CD4-positive, alpha-beta T cell treated with Interleukin-21 for 1 hour (primary cell): Measurements from ENCODE around the gene NUP85.
"Not testable (repeated sequence)": the region's sequence is repeated elsewhere in the genome, so short reads cannot be mapped to it uniquely, and the experiment has no call there.

Source experiments
- DNase-seq: peaks from one replicate; pipeline ENCODE4 v3.0.0-alpha.2; 2020

NUP85 gene

DNA sequence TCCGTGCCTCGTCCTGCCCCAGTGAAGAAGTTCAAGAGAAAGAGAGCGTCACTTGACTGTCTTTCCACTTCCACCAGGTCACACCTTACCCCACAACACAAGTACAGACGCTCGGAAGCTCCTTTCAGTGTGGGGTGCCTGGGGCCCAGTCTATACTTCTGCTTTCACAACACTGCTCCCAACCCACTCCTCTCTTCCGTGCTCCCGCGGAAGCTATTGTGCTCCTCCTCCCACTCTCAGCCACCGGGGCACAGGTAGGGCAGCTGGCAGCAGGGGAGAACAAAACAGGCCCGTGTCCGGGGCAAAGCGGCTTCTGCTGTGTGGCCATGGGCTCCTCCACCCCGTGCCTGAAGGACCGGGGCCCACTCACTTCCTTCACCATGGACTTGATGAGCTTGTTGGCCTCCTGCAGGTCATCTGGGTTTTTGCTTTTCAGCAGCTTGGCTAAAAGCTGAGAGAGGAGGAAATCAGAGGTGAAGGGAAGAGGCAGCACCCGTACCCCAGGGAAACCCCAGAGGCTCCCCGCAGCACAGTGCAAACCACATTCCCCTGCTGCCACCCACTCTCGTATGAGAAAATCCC, 37.1 kb downstream of the NUP85 start:
- DNase-seq, result peak; percentile 65

DNA sequence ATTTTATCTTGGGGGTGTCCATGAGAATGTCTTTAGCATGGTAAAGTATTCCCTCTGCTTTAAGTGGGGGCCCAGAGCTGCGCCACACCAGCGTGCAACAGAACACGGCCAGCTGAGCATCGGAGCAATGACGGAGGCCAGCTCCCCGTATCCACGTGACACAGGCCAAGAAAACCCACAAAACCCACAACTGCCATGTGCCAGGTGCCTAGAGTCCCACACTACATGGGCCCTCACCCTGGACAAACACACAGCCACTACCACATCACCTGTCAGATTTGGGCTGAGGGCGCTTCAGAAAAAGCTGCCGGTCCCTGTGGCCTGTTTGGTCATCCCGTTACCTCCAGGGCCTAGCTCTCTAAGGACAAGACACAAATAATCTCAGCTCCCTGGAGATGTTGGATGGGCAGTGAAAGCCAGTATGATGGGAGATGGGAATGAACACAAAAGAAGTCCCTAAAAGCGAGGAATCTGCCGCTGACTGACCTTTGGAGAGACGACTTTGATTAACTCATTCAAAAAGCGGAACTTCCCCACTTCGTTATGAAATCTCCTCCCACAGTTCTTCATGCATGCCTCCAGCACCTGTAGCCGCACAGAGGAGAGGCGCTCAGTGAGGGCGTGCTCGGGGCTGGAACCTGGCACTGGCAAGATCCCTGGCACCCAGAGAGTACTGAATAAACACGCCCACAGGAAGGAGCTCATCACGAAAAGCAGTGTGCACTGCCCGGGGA, 38.8 kb downstream of the NUP85 start:
- DNase-seq, result no peak

DNA sequence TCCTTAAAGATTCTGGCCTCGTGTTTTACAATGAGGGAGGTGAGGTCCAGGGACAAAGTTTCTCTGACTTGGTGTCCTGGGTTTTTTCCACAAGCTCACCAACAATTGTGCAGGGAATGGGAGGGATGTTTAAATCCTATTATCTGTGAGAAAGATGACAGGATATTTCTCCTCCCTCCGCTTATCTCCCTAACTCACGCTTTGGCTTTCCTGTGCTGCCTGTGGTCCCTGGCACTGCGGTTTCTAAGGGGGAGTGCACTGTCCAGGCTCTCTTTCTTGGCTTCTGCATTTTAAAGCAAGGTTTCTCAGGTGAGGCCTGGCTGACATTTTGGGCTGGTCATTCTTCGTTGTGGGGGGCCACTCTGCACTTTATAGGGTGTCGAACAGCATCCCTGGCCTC, 39.5 kb downstream of the NUP85 start:
- DNase-seq, result no peak

DNA sequence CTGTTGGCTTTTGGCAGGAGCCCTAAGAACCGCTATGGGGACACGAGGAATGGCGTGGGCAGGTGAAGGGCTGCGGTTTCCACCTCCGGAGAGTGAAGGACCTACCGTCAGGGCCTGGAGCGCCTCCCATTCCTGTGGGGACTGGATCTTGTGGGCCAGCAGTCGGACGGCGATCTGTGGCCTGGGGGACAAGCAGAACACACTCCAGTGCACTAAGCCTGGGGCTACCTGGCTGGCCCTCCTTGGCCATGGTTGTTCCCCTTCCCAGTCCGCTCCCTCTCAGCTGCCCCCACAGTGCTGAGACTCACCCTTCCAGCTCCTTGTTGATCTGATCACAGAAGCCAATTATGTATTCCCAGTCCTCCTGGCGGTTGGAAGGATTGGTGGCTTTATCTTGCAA, 40.9 kb downstream of the NUP85 start:
- no peak for DNase-seq

DNA sequence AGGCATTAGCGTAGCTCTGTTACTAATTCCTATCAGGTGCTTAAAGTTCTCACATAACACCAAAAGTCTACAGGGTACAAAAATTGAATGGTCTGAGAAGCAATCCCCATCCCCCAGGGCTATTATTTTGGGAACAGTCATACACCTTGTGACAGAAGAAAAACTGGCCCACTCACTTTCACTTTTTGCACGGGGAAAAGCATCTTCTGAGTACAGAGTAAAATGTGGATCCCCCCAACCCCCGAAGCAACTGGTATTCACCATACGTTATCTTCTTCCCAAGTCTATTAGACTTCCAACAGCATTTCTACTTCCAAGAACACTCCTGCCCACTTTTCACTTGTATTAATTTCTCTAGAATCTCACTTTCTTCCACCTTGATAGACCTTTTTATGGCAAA, 44.1 kb downstream of the NUP85 start:
- DNase-seq, result no peak

DNA sequence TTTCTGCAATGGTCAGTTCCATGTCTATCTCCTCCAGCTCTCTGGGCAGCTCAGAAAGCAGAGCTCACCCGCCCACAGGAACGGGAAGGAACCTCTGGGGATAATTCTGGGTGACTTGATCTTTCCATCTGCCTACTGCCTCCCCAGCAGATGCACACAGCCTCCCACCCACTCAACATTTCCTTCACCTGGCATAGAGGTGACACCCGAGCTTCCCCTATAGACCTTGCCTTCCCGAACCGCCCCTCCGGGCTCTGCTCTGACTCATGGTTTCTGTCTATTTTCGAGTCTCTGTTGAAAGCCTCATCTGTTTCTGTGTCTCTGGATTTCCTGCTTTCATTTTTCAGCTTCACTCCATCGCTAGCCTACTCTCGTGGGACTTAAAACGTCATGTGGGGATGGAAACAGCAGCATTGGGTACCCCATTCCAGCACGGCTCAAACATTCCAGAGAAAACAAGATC, 44.6 kb downstream of the NUP85 start:
- peak; percentile 58 for DNase-seq

DNA sequence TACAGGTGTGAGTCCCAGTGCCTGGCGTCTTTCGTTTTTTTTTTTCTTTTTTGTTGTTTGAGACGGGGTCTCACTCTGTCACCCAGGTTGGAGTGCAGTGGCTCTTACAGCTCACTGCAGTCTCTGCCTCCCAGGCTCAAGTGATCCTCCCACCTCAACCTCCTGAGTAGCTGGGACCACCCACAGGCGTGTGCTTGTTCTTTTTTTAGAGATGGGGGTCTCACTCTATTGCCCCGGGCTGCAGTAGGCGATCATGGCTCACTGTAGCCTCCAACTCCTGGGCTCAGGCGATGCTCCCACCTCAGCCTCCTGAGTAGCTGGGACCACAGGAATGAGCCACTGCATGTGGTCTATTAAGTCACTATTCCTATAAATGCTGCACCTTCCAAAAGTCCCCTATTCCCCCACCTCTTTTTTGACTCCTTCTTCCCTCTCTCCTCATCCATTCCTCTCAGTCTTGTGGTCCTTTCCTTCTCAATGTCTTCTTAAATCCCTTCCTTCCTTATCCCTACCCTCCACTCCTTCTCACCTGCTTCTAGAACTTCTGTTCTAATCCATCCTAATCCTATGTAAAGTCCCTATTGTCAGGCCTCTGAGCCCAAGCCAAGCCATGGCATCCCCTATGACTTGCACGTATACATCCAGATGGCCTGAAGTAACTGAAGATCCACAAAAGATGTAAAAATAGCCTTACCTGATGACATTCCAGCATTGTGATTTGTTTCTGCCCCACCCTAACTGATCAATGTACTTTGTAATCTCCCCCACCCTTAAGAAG, 46.7 kb downstream of the NUP85 start:
- no peak for DNase-seq

DNA sequence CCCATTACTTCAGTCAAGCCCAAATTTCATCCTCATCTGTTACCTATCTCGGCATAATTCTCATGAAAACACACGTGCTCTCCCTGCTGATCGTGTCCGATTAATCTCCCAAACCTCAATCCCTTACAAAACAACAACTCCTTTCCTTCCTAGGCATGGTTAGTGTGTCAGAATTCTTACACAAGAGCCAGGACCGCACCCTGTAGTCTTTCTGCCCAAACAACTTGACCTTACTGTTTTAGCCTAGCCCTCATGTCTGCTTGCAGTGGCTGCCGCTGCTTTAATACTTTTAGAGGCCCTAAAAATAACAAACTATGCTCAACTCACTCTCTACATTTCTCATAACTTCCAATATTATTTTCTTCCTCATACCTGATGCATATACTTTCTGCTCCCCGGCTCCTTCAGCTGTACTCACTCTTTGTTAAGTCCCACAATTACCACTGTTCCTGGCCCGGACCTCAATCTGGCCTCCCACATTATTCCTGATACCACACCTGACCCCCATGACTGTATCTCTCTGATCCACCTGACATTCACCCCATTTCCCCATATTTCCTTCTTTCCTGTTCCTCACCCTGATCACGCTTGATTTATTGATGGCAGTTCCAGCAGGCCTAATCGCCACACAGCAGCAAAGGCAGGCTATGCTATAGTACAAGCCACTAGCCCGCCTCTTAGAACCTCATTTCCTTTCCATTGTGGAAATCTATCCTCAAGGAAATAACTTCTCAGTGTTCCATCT, 50.6 kb downstream of the NUP85 start:
- not testable (repeated sequence) for DNase-seq

DNA sequence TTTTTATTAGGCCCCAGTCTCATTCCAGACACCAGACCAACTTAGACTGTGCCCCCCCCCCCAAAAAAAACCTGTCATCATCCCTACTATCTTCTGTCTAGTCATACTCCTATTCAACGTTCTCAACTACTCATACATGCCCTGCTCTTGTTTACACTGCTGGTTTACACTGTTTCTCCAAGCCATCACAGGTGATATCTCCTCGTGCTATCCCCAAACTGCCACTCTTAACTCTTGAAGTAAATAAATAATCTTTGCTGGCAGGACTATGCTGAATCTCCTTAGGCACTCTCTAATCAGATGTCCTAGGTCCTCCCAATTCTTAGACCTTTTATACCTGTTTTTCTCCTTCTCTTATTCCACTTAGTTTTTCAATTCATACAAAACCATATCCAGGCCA, 51.7 kb downstream of the NUP85 start:
- DNase-seq, result not testable (repeated sequence)

DNA sequence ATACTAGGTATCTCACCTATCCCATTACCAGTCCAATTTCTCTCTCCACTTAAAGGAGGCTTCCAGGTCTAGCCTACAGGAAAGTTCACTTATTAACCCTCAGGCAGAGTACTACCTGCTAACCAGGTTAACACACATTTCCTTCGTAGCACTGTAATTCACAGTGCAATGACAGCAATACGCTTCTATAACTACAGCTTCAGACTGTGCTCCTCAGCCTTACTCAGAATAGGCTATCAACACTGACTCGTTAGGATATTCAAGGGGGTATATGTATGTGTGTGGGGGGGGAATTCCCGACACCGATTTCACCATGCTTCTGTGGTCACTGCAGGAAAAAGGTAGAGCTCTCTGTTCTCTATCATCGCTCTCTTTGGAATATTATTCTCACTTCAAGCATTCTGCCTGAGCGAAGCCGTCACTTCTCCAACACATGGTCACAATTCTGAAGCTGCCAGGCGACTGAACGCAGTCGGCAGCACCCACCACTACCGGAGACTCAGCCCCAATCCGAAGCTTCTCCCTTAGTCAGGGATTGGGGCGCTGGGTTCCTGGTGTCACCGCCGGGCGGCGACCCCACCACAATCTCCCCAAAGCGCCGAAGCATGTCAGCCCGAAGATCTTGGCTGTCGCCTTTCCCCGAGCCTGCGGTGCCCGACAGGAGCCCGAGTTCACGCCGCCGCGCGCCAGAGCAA, 55.3 kb downstream of the NUP85 start:
- DNase-seq, result peak; percentile 65

DNA sequence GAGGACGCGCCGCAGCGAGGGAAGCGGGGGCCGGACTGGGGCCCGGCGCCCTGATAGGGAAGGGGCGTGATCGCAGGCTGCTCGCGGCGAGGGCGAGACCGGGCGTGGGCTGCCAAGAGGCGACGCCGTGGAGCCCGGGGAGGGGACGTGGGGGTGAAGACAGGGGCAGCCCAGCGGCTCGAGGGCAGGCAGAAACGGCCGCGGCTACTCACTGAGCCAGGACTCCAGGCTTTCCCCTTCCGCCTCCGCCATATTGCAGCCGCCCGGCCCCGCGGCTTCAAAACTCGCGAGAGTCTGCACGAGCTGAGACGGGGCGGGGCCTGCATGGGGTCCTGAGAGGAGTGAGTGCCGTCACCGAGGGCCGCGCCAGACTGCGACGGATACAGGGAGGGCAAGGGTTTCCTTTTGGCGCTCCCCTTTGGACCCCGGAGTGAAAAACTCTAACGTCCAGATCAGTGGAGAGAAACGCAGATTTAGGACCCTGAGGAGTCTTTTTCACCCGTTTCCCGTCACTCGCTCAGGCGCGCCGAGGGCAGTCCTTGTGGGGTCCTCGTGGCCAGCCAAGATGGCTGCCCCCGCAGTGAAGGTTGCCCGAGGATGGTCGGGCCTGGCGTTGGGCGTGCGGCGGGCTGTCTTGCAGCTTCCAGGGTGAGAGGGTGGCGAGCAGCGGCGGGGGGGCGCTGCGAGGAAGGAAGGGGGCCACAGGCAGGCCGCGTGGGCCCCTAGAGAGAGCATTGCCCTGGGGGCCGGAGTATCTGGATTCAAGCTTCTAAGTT, 56.0 kb downstream of the NUP85 start, which contains the start of the genes GGA3 and MRPS7:
GGA3 (minus strand) TSS at position 271 of the 776 bp plus-strand sequence; CDS start at position 252, 19 bp downstream.
MRPS7 (plus strand) TSS at position 544 of the 776 bp plus-strand sequence; CDS start at position 566, 22 bp downstream.
- peak; percentile 96 for DNase-seq

DNA sequence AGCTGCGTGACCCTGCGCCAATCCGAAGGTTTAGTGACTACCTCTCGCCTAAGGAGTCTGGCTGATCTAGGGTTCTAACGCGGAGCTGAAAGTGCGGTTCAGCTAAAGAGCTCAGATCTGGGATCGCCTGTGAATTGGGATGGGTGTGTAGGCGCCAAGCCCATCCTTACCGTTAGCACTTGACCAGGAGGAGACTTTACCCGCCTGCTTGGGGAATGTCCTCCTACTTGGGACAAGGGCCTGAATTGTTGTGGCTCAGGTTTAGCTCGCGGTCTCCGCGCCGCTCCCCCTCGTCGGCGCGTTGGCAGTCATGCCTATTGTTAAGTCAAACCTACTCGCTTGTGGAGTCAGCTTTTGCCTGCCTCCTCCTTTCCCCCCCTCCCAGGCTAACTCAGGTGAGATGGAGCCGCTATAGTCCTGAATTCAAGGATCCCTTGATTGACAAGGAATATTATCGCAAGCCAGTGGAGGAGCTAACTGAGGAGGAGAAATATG, 56.7 kb downstream of the NUP85 start:
- no peak for DNase-seq

DNA sequence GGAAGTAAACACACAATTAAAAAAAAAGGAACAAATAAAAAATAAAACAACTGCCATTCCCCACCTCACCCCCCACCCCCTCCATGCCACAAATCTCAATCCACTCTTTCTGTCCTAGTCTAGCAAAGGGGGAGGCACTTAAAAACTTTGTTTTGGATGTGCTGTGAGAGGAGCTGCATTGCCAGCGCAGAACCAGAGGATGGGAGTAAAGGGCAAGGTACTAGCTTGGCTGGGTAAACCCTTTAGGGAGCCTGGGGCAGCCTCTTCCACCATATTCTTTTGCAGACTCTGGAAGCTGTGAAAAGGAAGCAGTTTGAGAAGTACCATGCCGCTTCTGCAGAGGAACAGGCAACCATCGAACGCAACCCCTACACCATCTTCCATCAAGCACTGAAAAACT, 57.6 kb downstream of the NUP85 start:
- DNase-seq, result no peak

DNA sequence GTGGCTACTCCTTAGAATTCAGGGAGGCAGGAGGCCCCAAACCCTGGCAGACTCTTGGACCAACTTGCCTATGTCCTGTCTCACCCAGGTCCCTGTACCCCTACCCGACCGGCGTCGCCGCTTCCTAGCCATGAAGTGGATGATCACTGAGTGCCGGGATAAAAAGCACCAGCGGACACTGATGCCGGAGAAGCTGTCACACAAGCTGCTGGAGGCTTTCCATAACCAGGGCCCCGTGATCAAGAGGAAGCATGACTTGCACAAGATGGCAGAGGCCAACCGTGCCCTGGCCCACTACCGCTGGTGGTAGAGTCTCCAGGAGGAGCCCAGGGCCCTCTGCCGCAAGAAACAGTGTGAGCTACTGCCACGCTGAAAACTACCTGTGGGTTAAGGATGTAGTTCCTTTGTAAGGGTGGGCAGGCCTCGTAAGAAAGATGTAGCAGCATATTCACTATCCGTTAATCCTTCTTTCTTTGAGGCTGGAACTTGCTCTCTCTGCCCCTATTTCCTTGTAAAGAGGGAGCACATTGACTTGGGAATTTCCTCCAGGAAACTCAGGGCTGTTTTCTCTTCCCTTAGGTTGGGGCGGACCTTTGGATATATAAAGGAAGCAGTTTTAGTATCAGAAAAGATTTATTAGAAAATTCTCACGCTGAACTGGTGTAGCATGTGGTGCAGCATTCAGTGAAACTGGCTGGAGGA, 60.3 kb downstream of the NUP85 start:
- no peak for DNase-seq

DNA sequence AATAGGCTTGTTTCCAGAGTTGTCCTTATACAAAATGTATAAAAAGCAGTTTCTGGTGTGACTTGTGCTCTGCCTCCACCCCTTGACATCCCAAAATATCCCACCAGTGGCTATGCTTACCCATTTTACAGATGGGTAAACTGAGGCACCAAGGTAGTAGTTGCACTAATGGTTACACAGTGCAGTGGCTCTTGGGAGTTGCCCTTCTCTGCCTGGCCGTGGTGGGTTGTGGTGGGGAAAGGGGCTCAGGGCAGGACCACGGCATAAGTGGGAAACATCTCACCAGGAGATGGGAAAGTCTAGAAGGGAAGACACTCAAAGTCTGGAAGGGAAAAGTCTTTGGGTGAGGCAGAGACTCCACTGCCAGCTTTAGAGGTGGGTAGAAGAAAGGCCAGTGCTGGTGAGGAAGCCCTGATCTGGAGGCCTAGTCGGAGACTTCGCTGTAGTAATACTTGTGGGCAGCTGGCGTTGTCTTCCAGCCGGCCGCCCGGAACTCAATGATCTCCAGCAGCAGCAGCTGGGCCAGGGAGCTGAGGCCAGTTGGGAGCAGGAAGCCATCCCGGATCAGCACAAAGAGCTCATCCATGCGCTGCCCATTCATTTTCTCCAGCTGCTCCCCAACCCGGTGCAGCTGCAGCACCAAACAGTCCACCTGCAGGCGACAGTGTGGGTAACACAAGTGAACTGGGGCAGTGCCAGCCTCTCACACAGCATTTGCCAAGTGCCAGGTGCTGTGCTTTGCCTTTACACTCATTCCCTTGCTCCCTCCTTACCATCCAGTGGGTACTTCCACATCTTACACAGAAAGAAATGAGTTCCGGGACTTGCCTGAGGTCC, 61.1 kb downstream of the NUP85 start:
- no peak for DNase-seq

DNA sequence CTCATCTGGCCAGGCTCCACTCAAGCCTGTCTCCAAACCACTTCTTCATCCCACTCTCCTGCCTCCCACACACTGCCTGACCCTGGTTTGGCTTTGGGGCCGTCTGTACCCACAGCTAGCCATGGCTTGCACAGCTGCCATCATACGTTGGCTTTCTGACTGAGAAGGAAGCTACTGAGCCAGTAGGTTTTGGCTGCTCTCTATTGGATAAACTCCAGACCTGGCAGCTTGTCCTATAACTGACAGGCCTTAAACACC, 61.6 kb downstream of the NUP85 start:
- DNase-seq, result no peak

DNA sequence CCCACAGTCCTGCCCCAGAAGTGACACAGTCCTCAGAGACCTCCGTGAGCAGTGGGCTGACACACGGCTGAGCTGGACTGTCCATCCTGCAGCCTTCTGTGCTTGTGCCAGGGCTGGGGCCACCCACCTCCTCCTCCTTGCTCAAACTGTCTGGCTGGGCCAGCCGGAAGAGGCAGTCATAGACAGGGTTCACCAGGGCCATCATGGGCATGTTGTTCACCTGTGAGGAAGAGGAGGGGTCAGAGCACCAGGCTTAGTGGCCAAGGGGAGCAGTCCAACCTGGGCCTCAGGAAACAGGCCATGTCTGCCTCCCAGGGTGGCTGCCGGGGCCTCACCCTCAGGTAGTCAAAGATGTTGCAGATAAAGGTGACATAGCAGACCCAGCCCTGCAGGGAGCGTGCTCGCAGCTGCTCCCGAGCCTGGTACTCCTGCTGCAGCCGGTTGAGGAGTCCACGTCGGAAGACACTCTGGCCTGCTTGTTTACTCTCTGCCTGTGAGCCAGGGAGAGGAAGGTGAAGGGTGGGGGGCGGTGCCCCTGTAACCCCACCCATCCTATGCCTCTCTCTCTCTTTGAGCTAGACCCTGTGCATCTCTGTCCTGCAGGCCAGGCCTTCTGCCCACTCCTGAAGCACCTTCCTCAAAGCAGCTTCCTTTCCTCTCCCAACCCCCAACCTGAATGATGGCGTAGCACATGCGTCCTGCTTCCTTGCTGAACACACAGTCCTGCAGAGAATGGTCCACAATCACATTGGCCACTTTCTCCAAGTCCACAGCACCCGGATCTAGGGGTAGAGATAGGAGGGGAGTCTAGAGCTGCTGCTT, 62.1 kb downstream of the NUP85 start:
- no peak for DNase-seq

DNA sequence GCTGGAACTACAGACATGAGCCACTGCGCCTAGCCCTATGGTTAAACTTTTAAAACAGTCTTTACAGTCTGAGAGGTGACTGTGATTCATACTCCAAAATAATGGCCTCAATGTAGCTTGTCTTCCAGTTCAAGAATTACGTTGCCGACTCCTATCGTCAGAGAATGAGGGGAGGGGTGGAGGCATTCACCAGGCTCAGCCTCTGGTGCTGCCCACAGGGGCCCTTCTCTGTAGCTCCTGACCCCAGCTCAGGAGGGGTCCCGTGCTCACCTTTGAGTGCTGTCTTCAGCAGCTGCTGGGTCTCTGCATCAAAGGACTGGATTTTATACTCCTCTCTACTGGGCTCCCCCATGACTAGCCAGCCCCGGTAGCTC, 64.4 kb downstream of the NUP85 start:
- DNase-seq, result no peak
